ENCODE measurements around the gene ROBO1. TPM values are rescaled to one million over a fixed set of nuclear protein-coding genes. Genes with fewer than 3 reads are reported as not detected.

ROBO1 gene
- polyA plus RNA-seq, 4 donors: 0.81 to 12.2 (median 2.6) TPM

- no peaks in the 10 kb centered on the region for H3K9me3 ChIP-seq (ENCODE audit: control insufficient read depth in 2 of 2, insufficient read depth in 1 of 2, low read depth in 1 of 2, low read length in 1 of 2)
- DNase-seq (no peak), FAIRE-seq (no peak)
- WGBS, 3 donors: 77 to 86% (median 85%) methylated on average over 11 of the region's 11 CpGs
- H3K27ac ChIP-seq (ENCODE audit: low read depth in 1 of 3, low read length in 2 of 3): no peak overlapping the region
- no peaks in the 10 kb centered on the region for H3K4me1 ChIP-seq (ENCODE audit: control insufficient read depth in 3 of 3, insufficient read depth in 2 of 3, low read depth in 1 of 3, low read length in 2 of 3)
- H3K27me3 ChIP-seq (ENCODE audit: control insufficient read depth in 3 of 3, insufficient read depth in 3 of 3, low read length in 3 of 3): no peaks in the 10 kb centered on the region
- no peak overlapping the region for H3K4me3 ChIP-seq (ENCODE audit: low read depth in 1 of 3, low read length in 3 of 3)
- no peaks in the 10 kb centered on the region for H3K36me3 ChIP-seq (ENCODE audit: control insufficient read depth in 3 of 3, insufficient read depth in 2 of 3, low read depth in 1 of 3, low read length in 3 of 3)
Measured at GRCh38 chr3:78665776-78666469, 1101.9 kb downstream of the ROBO1 start.

DNA sequence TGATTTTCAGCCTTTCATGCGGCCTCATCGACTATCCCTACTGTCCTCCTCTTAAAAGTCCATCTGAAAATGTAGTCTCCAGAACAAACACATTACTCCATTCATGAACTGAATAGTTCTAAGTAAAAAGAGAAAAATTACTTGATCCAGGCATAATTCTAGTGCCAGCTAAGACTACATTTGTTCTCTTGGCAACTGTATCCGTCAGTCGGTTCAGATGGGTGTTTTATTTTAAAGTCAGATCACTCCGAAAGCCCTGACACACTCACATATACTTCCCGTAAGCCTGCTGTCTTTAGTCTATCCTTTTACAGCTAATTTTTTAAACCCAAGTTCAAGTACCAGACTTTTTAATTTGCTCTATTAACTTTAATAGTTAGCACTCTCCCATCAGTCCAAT, 1102.7 kb downstream of the ROBO1 start:
- DNase-seq (no peak), FAIRE-seq (no peak)
- no peaks in the 10 kb centered on the region for H3K36me3 ChIP-seq (ENCODE audit: control insufficient read depth in 3 of 3, insufficient read depth in 2 of 3, low read depth in 1 of 3, low read length in 3 of 3)
- no peak overlapping the region for H3K4me3 ChIP-seq (ENCODE audit: low read depth in 1 of 3, low read length in 3 of 3)
- 89 to 92% (median 92%) methylated on average over 6 of the region's 6 CpGs for WGBS, 3 donors
- H3K27ac ChIP-seq (ENCODE audit: low read depth in 1 of 3, low read length in 2 of 3): no peak overlapping the region
- H3K27me3 ChIP-seq (ENCODE audit: control insufficient read depth in 3 of 3, insufficient read depth in 3 of 3, low read length in 3 of 3): no peaks in the 10 kb centered on the region
- no peaks in the 10 kb centered on the region for H3K9me3 ChIP-seq (ENCODE audit: control insufficient read depth in 2 of 2, insufficient read depth in 1 of 2, low read depth in 1 of 2, low read length in 1 of 2)
- no peaks in the 10 kb centered on the region for H3K4me1 ChIP-seq (ENCODE audit: control insufficient read depth in 3 of 3, insufficient read depth in 2 of 3, low read depth in 1 of 3, low read length in 2 of 3)

GRCh38 chr3:78660957-78661356, 1106.8 kb downstream of the ROBO1 start:
- FAIRE-seq: no peak
- Histone ChIP-seq H3K27ac (ENCODE audit: low read depth in 1 of 3, low read length in 2 of 3) (no peak overlapping the region), H3K4me1 (ENCODE audit: control insufficient read depth in 3 of 3, insufficient read depth in 2 of 3, low read depth in 1 of 3, low read length in 2 of 3) (no peaks in the 10 kb centered on the region), H3K9me3 (ENCODE audit: control insufficient read depth in 2 of 2, insufficient read depth in 1 of 2, low read depth in 1 of 2, low read length in 1 of 2) (no peaks in the 10 kb centered on the region), H3K27me3 (ENCODE audit: control insufficient read depth in 3 of 3, insufficient read depth in 3 of 3, low read length in 3 of 3) (no peaks in the 10 kb centered on the region), H3K36me3 (ENCODE audit: control insufficient read depth in 3 of 3, insufficient read depth in 2 of 3, low read depth in 1 of 3, low read length in 3 of 3) (no peaks in the 10 kb centered on the region), H3K4me3 (ENCODE audit: low read depth in 1 of 3, low read length in 3 of 3) (no peak overlapping the region)
- DNase-seq: no peak
- 69 to 73% (median 73%) methylated on average over 6 of the region's 6 CpGs for WGBS, 3 donors

DNA sequence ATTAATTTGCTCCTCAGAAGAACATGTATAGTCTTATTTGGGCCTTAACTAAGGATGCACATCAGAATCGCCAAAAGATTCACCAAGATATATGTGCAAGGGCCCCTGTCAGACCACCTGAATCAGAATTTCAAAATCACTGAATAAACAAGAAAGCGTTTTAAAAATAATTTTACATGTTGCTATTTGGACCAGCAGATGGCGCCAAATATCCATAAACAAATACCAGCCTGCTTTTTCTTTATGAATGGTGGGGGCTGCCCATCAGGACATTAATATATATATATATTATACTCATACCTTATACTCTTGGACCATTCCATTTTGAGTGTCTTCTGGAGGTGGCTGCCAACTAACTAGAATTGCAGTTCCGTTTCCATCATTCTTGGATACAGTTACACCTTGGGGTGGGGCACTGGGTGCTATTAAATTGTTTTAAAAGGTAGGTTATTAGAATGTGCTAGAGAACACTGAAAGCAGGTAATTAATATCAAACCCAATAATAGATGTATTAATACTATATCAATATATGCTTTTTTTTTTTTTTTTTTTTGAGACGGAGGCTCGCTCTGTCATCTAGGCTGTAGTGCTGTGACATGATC, 1108.3 kb downstream of the ROBO1 start:
- Histone ChIP-seq H3K36me3 (ENCODE audit: control insufficient read depth in 3 of 3, insufficient read depth in 2 of 3, low read depth in 1 of 3, low read length in 3 of 3) (no peaks in the 10 kb centered on the region), H3K4me1 (ENCODE audit: control insufficient read depth in 3 of 3, insufficient read depth in 2 of 3, low read depth in 1 of 3, low read length in 2 of 3) (no peaks in the 10 kb centered on the region), H3K9me3 (ENCODE audit: control insufficient read depth in 2 of 2, insufficient read depth in 1 of 2, low read depth in 1 of 2, low read length in 1 of 2) (no peaks in the 10 kb centered on the region), H3K27ac (ENCODE audit: low read depth in 1 of 3, low read length in 2 of 3) (no peak overlapping the region), H3K27me3 (ENCODE audit: control insufficient read depth in 3 of 3, insufficient read depth in 3 of 3, low read length in 3 of 3) (no peaks in the 10 kb centered on the region), H3K4me3 (ENCODE audit: low read depth in 1 of 3, low read length in 3 of 3) (peak overlapping the region in 1 of 3 donors; percentile 23)
- FAIRE-seq (no peak), DNase-seq (peak; percentile 22 to 36)
- WGBS, 3 donors: 42 to 50% (median 44%) methylated on average over 6 of the region's 6 CpGs

- Histone ChIP-seq H3K36me3 (ENCODE audit: control insufficient read depth in 3 of 3, insufficient read depth in 2 of 3, low read depth in 1 of 3, low read length in 3 of 3) (no peaks in the 10 kb centered on the region), H3K4me3 (ENCODE audit: low read depth in 1 of 3, low read length in 3 of 3) (no peak overlapping the region), H3K27ac (ENCODE audit: low read depth in 1 of 3, low read length in 2 of 3) (no peak overlapping the region), H3K9me3 (ENCODE audit: control insufficient read depth in 2 of 2, insufficient read depth in 1 of 2, low read depth in 1 of 2, low read length in 1 of 2) (no peaks in the 10 kb centered on the region), H3K4me1 (ENCODE audit: control insufficient read depth in 3 of 3, insufficient read depth in 2 of 3, low read depth in 1 of 3, low read length in 2 of 3) (no peaks in the 10 kb centered on the region), H3K27me3 (ENCODE audit: control insufficient read depth in 3 of 3, insufficient read depth in 3 of 3, low read length in 3 of 3) (no peaks in the 10 kb centered on the region)
- FAIRE-seq: no peak
- no peak for DNase-seq
- 24 to 42% (median 33%) methylated on average over 2 of the region's 2 CpGs for WGBS, 3 donors
Measured at GRCh38 chr3:78647726-78648125, 1120.1 kb downstream of the ROBO1 start.

GRCh38 chr3:78645628-78646310, 1122.0 kb downstream of the ROBO1 start:
- Histone ChIP-seq H3K36me3 (ENCODE audit: control insufficient read depth in 3 of 3, insufficient read depth in 2 of 3, low read depth in 1 of 3, low read length in 3 of 3) (no peaks in the 10 kb centered on the region), H3K27me3 (ENCODE audit: control insufficient read depth in 3 of 3, insufficient read depth in 3 of 3, low read length in 3 of 3) (no peaks in the 10 kb centered on the region), H3K27ac (ENCODE audit: low read depth in 1 of 3, low read length in 2 of 3) (no peak overlapping the region), H3K9me3 (ENCODE audit: control insufficient read depth in 2 of 2, insufficient read depth in 1 of 2, low read depth in 1 of 2, low read length in 1 of 2) (no peaks in the 10 kb centered on the region), H3K4me1 (ENCODE audit: control insufficient read depth in 3 of 3, insufficient read depth in 2 of 3, low read depth in 1 of 3, low read length in 2 of 3) (no peaks in the 10 kb centered on the region), H3K4me3 (ENCODE audit: low read depth in 1 of 3, low read length in 3 of 3) (no peak overlapping the region)
- DNase-seq (peak; percentile 64 to 75), FAIRE-seq (peak; percentile 26)
- WGBS, 3 donors: 44 to 52% (median 50%) methylated on average over 4 of the region's 4 CpGs

GRCh38 chr3:78644847-78645246, 1123.0 kb downstream of the ROBO1 start:
- Histone ChIP-seq H3K9me3 (ENCODE audit: control insufficient read depth in 2 of 2, insufficient read depth in 1 of 2, low read depth in 1 of 2, low read length in 1 of 2) (no peaks in the 10 kb centered on the region), H3K4me3 (ENCODE audit: low read depth in 1 of 3, low read length in 3 of 3) (no peak overlapping the region), H3K36me3 (ENCODE audit: control insufficient read depth in 3 of 3, insufficient read depth in 2 of 3, low read depth in 1 of 3, low read length in 3 of 3) (no peaks in the 10 kb centered on the region), H3K27ac (ENCODE audit: low read depth in 1 of 3, low read length in 2 of 3) (no peak overlapping the region), H3K27me3 (ENCODE audit: control insufficient read depth in 3 of 3, insufficient read depth in 3 of 3, low read length in 3 of 3) (no peaks in the 10 kb centered on the region), H3K4me1 (ENCODE audit: control insufficient read depth in 3 of 3, insufficient read depth in 2 of 3, low read depth in 1 of 3, low read length in 2 of 3) (no peaks in the 10 kb centered on the region)
- DNase-seq (no peak), FAIRE-seq (no peak)
- 44 to 53% (median 47%) methylated on average over 1 of the region's 1 CpG for WGBS, 3 donors

DNA sequence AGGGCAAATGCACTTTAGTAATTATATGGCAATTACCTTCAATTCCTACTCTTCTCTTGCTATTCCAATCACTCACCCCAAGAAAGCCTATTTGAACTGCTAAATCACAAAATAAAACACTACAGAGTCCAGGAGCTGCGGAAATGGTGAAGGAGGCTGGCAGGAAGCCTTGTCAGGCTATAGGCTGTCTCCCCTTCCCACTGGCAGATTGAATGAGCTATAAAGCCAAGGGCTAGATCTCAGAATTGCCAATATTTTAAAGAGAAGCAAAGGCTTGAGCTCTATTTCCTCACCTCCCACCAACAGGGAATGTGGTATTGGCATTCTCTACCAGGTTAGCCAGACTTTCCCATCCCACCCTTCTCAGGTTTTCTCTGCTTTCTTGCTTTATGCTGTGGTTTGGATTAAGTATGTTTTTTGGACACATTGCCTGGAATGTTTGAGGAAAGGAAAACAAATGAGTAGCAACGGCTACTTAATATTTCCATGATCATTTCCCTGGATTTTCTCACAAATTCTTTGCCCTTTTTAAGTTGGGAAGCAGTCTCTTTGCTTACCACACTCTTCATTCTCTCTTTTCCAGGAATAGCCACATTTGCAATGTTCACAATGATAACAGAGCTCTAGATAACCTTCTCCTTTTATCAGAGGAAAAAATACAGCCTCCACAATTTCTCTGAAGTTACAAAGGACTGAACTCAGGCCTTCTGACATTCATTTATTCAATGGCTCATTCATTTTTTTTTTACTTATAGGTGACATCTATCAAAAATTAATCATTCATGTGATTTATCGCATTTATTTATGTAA, 1125.4 kb downstream of the ROBO1 start:
- no peak overlapping the region for H3K27ac ChIP-seq (ENCODE audit: low read depth in 1 of 3, low read length in 2 of 3)
- H3K9me3 ChIP-seq (ENCODE audit: control insufficient read depth in 2 of 2, insufficient read depth in 1 of 2, low read depth in 1 of 2, low read length in 1 of 2): no peaks in the 10 kb centered on the region
- H3K4me3 ChIP-seq (ENCODE audit: low read depth in 1 of 3, low read length in 3 of 3): no peak overlapping the region
- H3K27me3 ChIP-seq (ENCODE audit: control insufficient read depth in 3 of 3, insufficient read depth in 3 of 3, low read length in 3 of 3): no peaks in the 10 kb centered on the region
- 40 to 45% (median 43%) methylated on average over 3 of the region's 3 CpGs for WGBS, 3 donors
- no peaks in the 10 kb centered on the region for H3K4me1 ChIP-seq (ENCODE audit: control insufficient read depth in 3 of 3, insufficient read depth in 2 of 3, low read depth in 1 of 3, low read length in 2 of 3)
- H3K36me3 ChIP-seq (ENCODE audit: control insufficient read depth in 3 of 3, insufficient read depth in 2 of 3, low read depth in 1 of 3, low read length in 3 of 3): no peaks in the 10 kb centered on the region
- FAIRE-seq (no peak), DNase-seq (no peak)

Measured in small intestine (tissue), 7 donors.